GM13977 (cell line): Measurements from ENCODE around the gene SLIT3.

ENCODE experiments used
- DNase-seq: peaks from one replicate; pipeline ENCODE4 v3.0.0; 2012; ENCODE audit warnings: low spot score
- in situ Hi-C: fragments of 300-500 bp; cut with MboI; formaldehyde crosslinking; loops from one replicate; pipeline ENCODE4 v1.12.0; 2022; ENCODE audit warnings: low sequenced_read_pairs, low pct_unique_long_range_greater_than_20kb, mixed read lengths, inconsistent platforms; ENCODE audit not compliant: unreplicated experiment
- TF ChIP-seq, protein P1 (sequence below): IDR thresholded peaks from 2 replicates; pipeline ENCODE4 v1.5.1; 2012; ENCODE audit warnings: mild to moderate bottlenecking, control low read depth; ENCODE audit not compliant: insufficient read depth; ENCODE audit errors: extremely low read depth, missing control alignments

SLIT3 gene

GRCh38 chr5:168826246-168826725 is 474.7 kb downstream of the SLIT3 start:
- in situ Hi-C loops = no loop called here
- DNase-seq = no peak
- TF ChIP-seq, protein P1, sequence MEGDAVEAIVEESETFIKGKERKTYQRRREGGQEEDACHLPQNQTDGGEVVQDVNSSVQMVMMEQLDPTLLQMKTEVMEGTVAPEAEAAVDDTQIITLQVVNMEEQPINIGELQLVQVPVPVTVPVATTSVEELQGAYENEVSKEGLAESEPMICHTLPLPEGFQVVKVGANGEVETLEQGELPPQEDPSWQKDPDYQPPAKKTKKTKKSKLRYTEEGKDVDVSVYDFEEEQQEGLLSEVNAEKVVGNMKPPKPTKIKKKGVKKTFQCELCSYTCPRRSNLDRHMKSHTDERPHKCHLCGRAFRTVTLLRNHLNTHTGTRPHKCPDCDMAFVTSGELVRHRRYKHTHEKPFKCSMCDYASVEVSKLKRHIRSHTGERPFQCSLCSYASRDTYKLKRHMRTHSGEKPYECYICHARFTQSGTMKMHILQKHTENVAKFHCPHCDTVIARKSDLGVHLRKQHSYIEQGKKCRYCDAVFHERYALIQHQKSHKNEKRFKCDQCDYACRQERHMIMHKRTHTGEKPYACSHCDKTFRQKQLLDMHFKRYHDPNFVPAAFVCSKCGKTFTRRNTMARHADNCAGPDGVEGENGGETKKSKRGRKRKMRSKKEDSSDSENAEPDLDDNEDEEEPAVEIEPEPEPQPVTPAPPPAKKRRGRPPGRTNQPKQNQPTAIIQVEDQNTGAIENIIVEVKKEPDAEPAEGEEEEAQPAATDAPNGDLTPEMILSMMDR = no peak

DNA sequence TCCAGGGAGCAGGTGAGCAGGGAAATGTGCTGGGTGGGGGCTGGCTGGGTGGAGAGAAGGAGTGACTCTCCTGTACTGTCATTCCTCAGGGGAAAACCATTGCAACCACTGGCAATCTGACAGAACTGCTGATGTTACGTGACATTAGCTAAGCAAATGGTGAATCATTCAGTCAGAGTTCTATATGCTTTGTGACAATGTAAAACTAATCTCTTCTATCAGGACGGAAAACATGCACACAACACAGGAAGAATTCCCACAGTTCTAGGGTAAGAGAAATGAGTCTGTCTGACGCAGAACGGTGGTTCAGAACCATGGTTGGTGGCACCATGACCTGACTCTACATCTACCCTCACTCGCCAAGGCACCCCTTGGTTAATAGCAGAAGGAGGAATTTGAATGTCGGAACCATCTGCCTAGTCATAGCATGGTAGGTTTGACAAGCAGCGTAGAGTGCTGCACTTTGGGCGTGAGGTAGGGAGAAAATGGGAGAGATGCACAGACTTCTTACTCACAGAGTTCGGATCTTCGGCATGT is 478.1 kb downstream of the SLIT3 start:
- TF ChIP-seq, protein P1 = no peak
- DNase-seq = no peak
- in situ Hi-C loops = no loop called here

DNA sequence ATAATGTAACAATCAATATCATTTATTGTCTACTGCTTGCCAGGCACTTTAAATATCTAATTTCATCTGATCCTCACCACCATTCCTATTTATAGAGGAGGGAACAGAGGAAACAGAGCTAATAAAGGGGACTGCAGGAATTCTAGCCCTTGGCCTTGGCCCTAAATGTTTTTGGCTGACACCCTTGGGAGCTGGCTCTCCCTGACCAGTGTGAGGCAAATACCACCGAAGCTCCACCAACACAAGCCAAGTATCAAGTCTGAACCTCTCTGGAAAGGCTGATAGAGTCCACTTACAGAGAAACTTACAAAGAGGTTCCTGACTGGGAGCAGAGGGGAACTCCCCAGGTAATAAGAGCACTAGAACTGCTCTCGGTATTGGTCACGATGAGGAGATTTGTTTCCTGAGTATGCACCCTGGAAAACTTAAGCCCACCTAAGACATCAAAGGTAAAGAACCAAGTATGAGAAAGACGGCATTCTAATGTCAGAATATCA is 478.6 kb downstream of the SLIT3 start:
- TF ChIP-seq, protein P1 = no peak
- in situ Hi-C loops = no loop called here
- DNase-seq = no peak

GRCh38 chr5:168820874-168821273 is 480.1 kb downstream of the SLIT3 start:
- TF ChIP-seq, protein P1 = no peak
- DNase-seq = no peak
- in situ Hi-C loops = no loop called here

- in situ Hi-C loops = no loop called here
- TF ChIP-seq, protein P1 = no peak
- DNase-seq = no peak
Observed at GRCh38 chr5:168819004-168819621, 481.8 kb downstream of the SLIT3 start.

GRCh38 chr5:168818558-168818957 is 482.4 kb downstream of the SLIT3 start:
- TF ChIP-seq, protein P1 = no peak
- in situ Hi-C loops = no loop called here
- no peak for DNase-seq
